Uterus (tissue), 2 donors: ENCODE measurements around the gene ALKBH8.

Experiments used
- POLR2A ChIP-seq, 2 donors: fragments of 450-650 bp; IDR thresholded peaks; one replicate each; pipeline ENCODE4 v1.6.1; 2016; ENCODE audit warnings: antibody characterized with exemption in 2 of 2, mild to moderate bottlenecking in 1 of 2, moderate library complexity in 1 of 2
- TF ChIP-seq, protein P1 (sequence below), 4 experiments: fragments of 200-600 bp in 2 of 4; fragments of 450-650 bp in 2 of 4; sonication (generic) in 2 of 4; IDR thresholded peaks; one replicate each; pipeline ENCODE4 v1.5.1; 2016 to 2019; ENCODE audit warnings: antibody characterized with exemption in 4 of 4, mild to moderate bottlenecking in 2 of 4, moderate library complexity in 1 of 4

DNA sequence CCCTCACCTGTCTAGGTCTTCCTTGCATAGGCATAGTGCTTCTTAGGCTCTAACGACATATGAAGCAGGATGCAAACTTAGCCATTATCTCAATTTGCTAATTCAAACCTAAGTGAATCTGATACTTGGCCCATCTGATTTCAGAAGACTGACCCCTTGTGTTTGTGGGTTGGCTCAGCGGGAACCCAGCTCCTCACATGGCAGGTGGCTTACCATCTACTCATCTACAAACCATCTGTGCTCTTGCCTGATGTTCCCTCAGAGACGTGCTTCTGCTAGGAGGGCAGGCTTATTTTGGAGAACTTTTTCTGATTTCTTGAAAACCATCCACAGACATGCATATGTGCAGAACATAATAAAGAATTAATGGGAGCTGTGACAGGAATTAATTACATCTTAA, 40.6 kb upstream of the ALKBH8 start:
- no peak for TF ChIP-seq POLR2A (IDR thresholded peaks at IDR 0.05)
- TF ChIP-seq, protein P1, sequence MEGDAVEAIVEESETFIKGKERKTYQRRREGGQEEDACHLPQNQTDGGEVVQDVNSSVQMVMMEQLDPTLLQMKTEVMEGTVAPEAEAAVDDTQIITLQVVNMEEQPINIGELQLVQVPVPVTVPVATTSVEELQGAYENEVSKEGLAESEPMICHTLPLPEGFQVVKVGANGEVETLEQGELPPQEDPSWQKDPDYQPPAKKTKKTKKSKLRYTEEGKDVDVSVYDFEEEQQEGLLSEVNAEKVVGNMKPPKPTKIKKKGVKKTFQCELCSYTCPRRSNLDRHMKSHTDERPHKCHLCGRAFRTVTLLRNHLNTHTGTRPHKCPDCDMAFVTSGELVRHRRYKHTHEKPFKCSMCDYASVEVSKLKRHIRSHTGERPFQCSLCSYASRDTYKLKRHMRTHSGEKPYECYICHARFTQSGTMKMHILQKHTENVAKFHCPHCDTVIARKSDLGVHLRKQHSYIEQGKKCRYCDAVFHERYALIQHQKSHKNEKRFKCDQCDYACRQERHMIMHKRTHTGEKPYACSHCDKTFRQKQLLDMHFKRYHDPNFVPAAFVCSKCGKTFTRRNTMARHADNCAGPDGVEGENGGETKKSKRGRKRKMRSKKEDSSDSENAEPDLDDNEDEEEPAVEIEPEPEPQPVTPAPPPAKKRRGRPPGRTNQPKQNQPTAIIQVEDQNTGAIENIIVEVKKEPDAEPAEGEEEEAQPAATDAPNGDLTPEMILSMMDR (IDR thresholded peaks at IDR 0.05) = no peak
